ENCODE results near the gene SRSF1.

GRCh38 chr17:57976594-57976993, 30.5 kb downstream of the SRSF1 start:
- TF ChIP-seq CTCF (IDR thresholded peaks at IDR 0.05): no peak
- no peak for TF ChIP-seq POLR2A (IDR thresholded peaks at IDR 0.05)
